Esophagus muscularis mucosa (tissue), 4 donors: ENCODE data around the gene ZMIZ1.

ENCODE experiments used
- CTCF ChIP-seq, 3 experiments: fragments of 200-600 bp in 2 of 3; fragments of 450-650 bp in 1 of 3; sonication (generic) in 2 of 3; IDR thresholded peaks; one replicate each; pipeline ENCODE4 v1.5.1; 2017 to 2019; ENCODE audit warnings: antibody characterized with exemption in 3 of 3, mild to moderate bottlenecking in 2 of 3, moderate library complexity in 1 of 3
- EP300 ChIP-seq: sonication (generic); formaldehyde crosslinking; IDR thresholded peaks from one replicate; pipeline ENCODE4 v1.6.1; 2017; ENCODE audit warnings: antibody characterized with exemption
- POLR2A ChIP-seq: fragments of 450-650 bp; IDR thresholded peaks from one replicate; pipeline ENCODE4 v1.6.1; 2017; ENCODE audit warnings: antibody characterized with exemption, moderate library complexity, mild to moderate bottlenecking, low read depth
- POLR2AphosphoS5 ChIP-seq, 2 donors: sonication (generic); formaldehyde crosslinking; IDR thresholded peaks; one replicate each; pipeline ENCODE4 v1.6.1; 2017; ENCODE audit warnings: antibody characterized with exemption in 2 of 2

GRCh38 chr10:79275105-79275430 lies 206.3 kb downstream of the ZMIZ1 start:
- TF ChIP-seq POLR2A (no peak), POLR2AphosphoS5 (IDR thresholded peaks at IDR 0.05) (no peak), EP300 (no peak), CTCF (IDR thresholded peaks at IDR 0.05) (no peak)
